Large intestine (tissue), 3 donors: ENCODE data around the gene PARPBP. TPM values are rescaled to one million over a fixed set of nuclear protein-coding genes. Genes with fewer than 3 reads are reported as not detected.
"Not testable (repeated sequence)": the region's sequence is repeated elsewhere in the genome, so short reads cannot be mapped to it uniquely, and the experiment has no call there.

Experiments
- DNase-seq, 2 donors: peaks; one replicate each; pipeline versions ENCODE4 v3.0.0 to v3.0.0-alpha.2; 2013
- H3K27ac ChIP-seq: one replicate; pipeline ENCODE4 v1.5.1; 2013; ENCODE audit warnings: low read length
- H3K27me3 ChIP-seq: 2 replicates; pipeline ENCODE4 v1.6.1; 2013; ENCODE audit warnings: low read length; ENCODE audit not compliant: control insufficient read depth, insufficient read depth
- H3K36me3 ChIP-seq: 2 replicates; pipeline ENCODE4 v1.6.1; 2013; ENCODE audit warnings: low read length; ENCODE audit not compliant: control insufficient read depth, insufficient read depth
- H3K4me1 ChIP-seq: one replicate; pipeline ENCODE4 v1.6.1; 2013; ENCODE audit warnings: low read length; ENCODE audit not compliant: control insufficient read depth, insufficient read depth
- H3K4me3 ChIP-seq: one replicate; pipeline ENCODE4 v1.5.1; 2013; ENCODE audit warnings: low read length
- H3K9me3 ChIP-seq: one replicate; pipeline ENCODE4 v1.6.1; 2013; ENCODE audit warnings: mild to moderate bottlenecking, low read depth, low read length, moderate library complexity; ENCODE audit not compliant: control insufficient read depth
- WGBS: methylation state at CpG from one replicate; pipeline ENCODE4 v1.1.5; 2013; ENCODE audit warnings: low lambda C conversion rate; ENCODE audit not compliant: insufficient coverage; 5-methylcytosine and 5-hydroxymethylcytosine counted together
- polyA plus RNA-seq: library from polyadenylated mRNA; unstranded; fragments of 120-200 nt; gene quantifications from one replicate; pipeline ENCODE4 v1.2.1, GENCODE V29; 2013

The PARPBP gene
- polyA plus RNA-seq, 1 donor = 9.3 TPM

DNA sequence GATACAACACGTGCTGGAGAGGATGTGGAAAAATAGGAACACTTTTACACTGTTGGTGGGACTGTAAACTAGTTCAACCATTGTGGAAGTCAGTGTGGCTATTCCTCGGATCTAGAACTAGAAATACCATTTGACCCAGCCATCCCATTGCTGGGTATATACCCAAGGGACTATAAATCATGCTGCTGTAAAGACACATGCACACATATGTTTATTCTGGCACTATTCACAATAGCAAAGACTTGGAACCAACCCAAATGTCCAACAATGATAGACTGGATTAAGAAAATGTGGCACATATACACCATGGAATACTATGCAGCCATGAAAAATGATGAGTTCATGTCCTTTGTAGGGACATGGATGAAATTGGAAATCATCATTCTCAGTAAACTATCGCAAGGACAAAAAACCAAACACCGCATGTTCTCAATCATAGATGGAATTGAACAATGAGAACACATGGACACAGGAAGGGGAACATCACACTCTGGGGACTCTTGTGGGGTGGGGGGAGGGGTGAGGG, 27.1 kb downstream of the PARPBP start:
- DNase-seq, H3K4me3 ChIP-seq, H3K27me3 ChIP-seq, H3K9me3 ChIP-seq, H3K4me1 ChIP-seq, H3K36me3 ChIP-seq, H3K27ac ChIP-seq: not testable (repeated sequence)
- WGBS = no CpG with 5 or more reads among the region's 4 CpGs

DNA sequence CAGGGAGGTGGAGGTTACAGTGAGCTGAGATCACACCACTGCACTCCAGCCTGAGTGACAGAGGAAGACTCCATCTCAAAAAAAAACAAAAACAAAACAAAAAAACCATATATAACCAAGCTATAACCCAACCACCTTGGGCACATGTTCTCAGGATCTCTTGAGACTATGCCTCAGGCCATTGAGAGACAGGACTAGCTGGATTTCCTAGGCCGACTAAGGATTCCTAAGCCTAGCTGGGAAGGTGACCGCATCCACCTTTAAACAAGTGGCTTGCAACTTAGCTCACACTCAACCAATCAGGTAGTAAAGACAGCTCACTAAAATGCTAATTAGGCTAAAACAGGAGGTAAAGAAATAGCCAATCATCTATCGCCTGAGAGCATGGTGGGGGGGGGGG, 35.2 kb downstream of the PARPBP start:
- H3K36me3 ChIP-seq, H3K27ac ChIP-seq, H3K27me3 ChIP-seq, H3K4me3 ChIP-seq, H3K9me3 ChIP-seq, DNase-seq, H3K4me1 ChIP-seq: not testable (repeated sequence)
- WGBS = no CpG with 5 or more reads among the region's 3 CpGs

DNA sequence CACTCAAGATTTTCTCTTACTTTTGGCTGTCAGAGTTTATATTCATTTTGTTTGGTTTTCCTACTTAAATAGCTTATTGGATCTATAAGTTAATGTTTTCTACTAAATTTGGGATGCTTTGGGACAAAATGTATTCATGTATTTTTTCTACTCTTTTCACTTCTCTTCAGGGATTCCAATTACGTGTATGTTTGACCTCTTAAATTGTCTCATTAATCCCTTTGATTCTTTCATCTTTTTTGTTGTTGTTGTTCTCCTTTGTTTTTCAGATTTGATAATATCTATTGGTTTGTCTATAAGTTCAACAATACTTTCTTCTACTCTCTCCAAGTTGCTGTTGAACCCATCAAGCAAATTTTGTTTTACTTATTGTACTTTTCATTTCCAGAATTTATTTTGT, 43.4 kb downstream of the PARPBP start:
- Histone ChIP-seq H3K27ac (no peak overlapping the region), H3K4me1 (no peaks in the 10 kb centered on the region), H3K27me3 (no peaks in the 10 kb centered on the region), H3K9me3 (no peaks in the 10 kb centered on the region), H3K4me3 (no peak overlapping the region), H3K36me3 (no peaks in the 10 kb centered on the region)
- 100% methylated on average over 1 of the region's 1 CpG for WGBS
- DNase-seq = no peak

DNA sequence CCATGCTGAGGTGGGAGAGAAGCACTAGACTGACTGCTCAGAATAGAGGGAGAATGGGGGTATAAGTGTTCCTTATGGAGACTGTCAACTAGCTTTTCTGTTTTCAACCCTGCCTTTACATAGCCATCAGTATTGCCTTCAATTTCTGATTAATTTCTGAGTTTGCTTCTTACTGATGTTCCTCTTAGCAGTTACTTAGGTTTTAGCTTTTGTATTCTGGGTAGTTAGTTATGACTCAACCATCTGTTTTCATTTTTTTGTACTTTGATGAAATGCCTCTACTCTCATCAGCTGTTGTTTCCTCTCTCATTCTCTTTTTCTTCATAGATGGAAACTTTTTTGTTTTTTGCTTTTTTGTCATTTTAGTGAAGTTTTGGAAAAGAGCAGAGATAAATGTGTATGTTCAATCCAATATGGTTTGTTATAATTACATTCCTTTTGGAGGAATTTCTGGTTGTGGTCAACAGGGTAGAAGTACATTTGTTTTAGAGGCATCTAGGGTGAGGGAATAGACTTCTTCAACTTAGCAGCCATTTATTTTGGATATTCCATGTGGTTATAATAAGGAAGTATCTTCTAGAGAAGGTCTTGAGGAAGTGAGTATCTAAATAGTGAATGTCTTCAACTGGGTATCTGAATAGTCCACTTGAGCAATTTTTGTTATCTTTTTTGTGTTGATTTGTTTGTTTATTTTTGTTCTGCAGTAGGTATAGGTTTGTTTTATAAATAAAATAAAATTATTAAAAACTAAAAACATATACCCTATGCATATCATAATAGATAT, 48.0 kb downstream of the PARPBP start:
- Histone ChIP-seq H3K4me1 (no peaks in the 10 kb centered on the region), H3K27ac (no peak overlapping the region), H3K27me3 (no peaks in the 10 kb centered on the region), H3K36me3 (no peaks in the 10 kb centered on the region), H3K9me3 (no peaks in the 10 kb centered on the region), H3K4me3 (no peak overlapping the region)
- no peak for DNase-seq

DNA sequence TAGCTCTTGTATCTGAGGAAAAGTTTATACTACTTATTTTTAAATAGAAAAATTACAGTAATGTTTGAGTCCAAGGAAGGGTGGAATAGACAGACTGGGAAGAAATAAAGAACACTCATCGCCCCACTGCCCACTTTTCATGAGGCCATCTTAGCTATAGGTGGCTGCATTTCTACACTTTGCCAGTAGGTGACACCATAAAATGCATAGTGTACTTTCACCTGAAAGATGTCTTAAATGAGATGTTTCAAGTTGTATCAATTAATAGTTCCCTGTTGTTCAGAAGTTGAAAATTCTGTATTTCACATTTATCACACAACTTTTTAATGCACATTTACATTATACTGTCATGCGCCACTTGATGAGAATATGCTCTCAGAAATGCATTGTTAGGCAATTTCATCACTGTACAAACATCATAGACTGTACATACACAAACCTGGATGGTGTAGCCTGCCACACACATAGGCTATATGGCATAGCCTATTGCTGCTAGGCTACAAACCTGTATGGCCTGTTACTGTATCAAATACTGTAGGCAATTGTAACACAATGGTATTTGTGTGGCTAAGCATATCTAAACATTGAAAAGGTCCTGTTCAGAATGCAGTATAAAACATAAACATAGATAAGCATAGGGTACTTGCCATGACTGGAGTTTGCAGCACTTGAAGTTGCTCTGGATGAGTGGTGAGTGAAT, 50.1 kb downstream of the PARPBP start:
- no peaks in the 10 kb centered on the region for H3K4me1 ChIP-seq
- WGBS = 100% methylated on average over 1 of the region's 2 CpGs
- no peaks in the 10 kb centered on the region for H3K27me3 ChIP-seq
- H3K36me3 ChIP-seq = no peaks in the 10 kb centered on the region
- no peak overlapping the region for H3K27ac ChIP-seq
- H3K4me3 ChIP-seq = no peak overlapping the region
- peak in 1 of 2 donors; percentile 6 for DNase-seq
- no peaks in the 10 kb centered on the region for H3K9me3 ChIP-seq

DNA sequence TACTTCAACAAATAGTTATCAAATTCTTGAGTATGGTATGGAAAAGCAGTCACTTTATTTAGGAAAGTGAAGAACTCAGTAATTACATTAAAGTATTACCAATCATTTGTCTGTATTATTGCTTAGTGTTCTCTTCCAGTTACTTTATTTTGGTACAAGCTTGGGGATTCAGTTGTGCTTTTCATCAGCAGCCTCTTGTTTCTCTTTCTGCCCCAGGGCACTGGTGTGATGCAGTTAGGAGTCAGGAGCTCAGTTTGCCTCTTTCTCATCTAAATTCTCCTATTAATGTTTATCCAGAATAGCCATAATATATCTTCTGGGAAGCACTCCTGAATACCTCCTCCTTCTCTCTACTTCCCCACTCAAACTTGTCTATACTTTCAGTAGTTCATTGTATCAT, 52.0 kb downstream of the PARPBP start:
- no peak overlapping the region for H3K27ac ChIP-seq
- DNase-seq = no peak
- H3K4me1 ChIP-seq = no peaks in the 10 kb centered on the region
- no peak overlapping the region for H3K4me3 ChIP-seq
- no peaks in the 10 kb centered on the region for H3K36me3 ChIP-seq
- H3K9me3 ChIP-seq = no peaks in the 10 kb centered on the region
- no peaks in the 10 kb centered on the region for H3K27me3 ChIP-seq

DNA sequence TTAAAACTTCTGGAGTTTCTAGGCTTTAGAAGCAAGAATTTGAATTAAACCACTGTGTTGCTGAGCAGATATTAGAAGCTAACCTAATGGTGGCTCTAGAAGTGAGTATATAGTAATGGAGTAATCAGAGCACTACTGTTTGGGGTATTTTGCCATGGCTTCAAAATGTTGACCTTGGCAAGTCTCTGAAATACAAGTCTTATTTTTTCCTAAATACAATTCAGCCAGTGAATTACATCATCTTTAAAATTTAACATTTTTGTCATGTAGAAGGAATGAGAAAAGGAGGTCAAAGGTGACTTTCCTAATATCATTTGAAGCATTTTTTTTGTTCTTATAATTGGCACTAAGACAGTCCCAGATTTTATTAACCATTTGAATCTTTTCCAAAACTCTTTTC, 52.5 kb downstream of the PARPBP start:
- H3K36me3 ChIP-seq = no peaks in the 10 kb centered on the region
- H3K9me3 ChIP-seq = no peaks in the 10 kb centered on the region
- DNase-seq = no peak
- no peak overlapping the region for H3K27ac ChIP-seq
- no peaks in the 10 kb centered on the region for H3K4me1 ChIP-seq
- no peaks in the 10 kb centered on the region for H3K27me3 ChIP-seq
- no peak overlapping the region for H3K4me3 ChIP-seq

DNA sequence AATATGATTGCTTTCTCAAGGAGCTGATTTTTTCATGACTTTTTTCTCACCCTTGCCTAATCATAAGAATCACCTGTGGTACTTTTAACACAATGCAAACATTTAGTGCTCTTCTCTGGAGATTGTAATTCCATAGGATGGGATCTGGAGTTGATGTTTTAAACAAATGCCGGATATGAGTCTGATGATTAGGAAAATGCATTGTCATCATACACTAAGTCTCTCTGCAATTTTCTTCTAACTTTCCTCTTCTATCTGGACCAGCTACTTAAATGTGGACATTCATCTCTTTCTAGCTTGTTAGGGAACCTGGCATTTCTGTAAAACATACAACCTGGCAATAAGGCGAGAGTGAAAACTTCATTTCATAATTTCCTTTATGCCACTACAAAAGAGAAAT, 54.1 kb downstream of the PARPBP start:
- Histone ChIP-seq H3K4me3 (no peak overlapping the region), H3K4me1 (no peaks in the 10 kb centered on the region), H3K27me3 (no peaks in the 10 kb centered on the region), H3K36me3 (no peaks in the 10 kb centered on the region), H3K9me3 (no peaks in the 10 kb centered on the region), H3K27ac (no peak overlapping the region)
- 100% methylated on average over 1 of the region's 2 CpGs for WGBS
- no peak for DNase-seq

DNA sequence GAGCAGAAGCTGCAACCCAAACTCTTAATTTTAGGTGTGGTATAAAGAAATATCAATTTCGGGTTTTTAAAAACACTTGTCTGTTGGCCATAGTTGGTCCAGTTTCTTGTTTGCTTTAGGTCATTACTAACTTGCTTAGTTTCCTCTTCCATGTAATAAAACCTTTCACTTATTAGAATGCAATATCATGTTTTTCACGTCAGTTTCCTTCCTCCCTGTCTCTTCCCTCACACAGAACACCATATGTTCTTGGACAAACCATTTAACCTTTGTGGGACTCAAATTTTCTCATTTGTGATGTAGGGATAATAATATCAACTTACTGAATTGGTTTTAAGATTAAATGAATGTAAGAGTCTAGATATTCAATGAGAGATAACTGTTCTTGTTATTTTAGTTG, 54.8 kb downstream of the PARPBP start:
- Histone ChIP-seq H3K9me3 (no peaks in the 10 kb centered on the region), H3K36me3 (no peaks in the 10 kb centered on the region), H3K27me3 (no peaks in the 10 kb centered on the region), H3K4me3 (no peak overlapping the region), H3K4me1 (no peaks in the 10 kb centered on the region), H3K27ac (no peak overlapping the region)
- DNase-seq = no peak
- 100% methylated on average over 2 of the region's 2 CpGs for WGBS

DNA sequence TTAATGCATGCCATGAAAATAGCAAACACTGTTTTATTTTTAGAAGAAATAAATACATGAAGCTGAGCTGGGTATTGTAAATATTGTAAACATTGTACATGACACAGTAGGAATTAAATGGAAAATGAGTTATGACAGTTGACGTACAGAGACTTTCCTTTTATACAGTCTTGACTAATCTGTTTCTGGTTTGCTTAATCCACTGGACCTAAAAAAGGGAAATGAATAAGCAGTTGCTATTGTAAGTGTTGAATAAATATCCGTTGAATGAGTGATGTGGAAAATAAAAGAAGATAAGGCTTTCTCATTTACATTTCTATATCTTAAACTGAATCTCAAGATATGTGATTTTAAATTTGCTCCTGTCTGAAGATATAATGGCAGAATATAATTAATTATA, 62.7 kb downstream of the PARPBP start:
- Histone ChIP-seq H3K4me3 (no peak overlapping the region), H3K36me3 (no peaks in the 10 kb centered on the region), H3K27me3 (no peaks in the 10 kb centered on the region), H3K9me3 (no peaks in the 10 kb centered on the region), H3K27ac (no peak overlapping the region), H3K4me1 (no peaks in the 10 kb centered on the region)
- DNase-seq = no peak
- WGBS = 80% methylated on average over 1 of the region's 2 CpGs

DNA sequence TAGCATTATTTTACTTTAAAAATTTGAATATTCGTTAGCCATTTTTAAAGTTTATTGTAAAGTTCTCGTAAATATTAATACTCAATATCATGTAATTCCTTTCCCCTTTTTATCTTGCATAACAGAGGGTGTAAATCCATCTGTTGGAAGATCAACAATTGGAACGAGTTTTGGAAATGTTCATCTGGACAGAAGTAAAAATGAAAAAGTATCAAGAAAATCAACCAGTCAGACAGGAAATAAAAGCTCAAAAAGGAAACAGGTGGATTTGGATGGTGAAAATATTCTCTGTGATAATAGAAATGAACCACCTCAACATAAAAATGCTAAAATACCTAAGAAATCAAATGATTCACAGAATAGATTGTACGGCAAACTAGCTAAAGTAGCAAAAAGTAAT, 75.8 kb downstream of the PARPBP start:
- no peaks in the 10 kb centered on the region for H3K36me3 ChIP-seq
- H3K4me3 ChIP-seq = no peak overlapping the region
- WGBS = 100% methylated on average over 2 of the region's 4 CpGs
- H3K9me3 ChIP-seq = no peaks in the 10 kb centered on the region
- no peaks in the 10 kb centered on the region for H3K4me1 ChIP-seq
- no peak for DNase-seq
- no peak overlapping the region for H3K27ac ChIP-seq
- H3K27me3 ChIP-seq = no peaks in the 10 kb centered on the region
